ENCODE measurements around the gene ADORA1.

DNA sequence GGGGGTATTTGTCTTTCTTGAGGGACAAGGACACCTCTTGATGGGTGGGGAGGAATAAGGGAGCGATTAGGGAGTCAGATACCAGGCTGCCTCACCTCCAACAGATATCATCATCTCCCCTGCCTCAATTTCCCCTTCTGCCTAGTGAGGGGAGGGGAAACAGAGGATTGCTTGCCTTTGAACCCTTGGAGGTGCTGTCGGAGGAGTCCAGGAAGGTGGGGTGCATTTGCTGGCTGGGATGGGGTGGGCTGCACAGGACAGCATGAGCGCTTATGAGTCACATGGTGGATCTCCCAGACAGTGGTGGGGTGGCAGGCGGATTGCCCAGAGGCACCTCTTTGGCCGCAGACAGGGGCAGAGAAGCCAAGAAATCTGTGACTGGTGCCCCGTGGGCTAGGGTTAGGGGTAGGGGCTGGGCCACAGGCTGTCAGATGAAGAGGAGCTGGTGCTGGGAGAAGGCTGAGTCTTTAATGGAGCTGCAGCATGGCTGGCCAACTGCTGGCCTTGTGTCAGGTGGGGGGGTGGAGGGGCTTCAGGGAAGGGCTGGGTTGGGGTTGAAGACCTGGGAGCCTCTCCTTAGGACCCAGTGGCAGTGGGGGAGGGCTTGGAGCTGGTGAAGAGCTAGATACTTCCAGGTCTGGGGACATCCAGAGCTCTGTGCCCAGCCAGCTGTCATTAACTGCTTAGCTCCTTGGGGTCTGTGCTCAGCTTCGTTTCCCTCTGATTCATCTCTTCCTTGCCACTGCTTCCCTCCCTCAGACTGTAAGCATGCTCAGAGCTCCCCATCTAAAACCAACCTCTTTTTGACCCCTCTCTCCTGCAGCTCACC lies 7.0 kb upstream of the ADORA1 start:
- TF ChIP-seq, protein P1, sequence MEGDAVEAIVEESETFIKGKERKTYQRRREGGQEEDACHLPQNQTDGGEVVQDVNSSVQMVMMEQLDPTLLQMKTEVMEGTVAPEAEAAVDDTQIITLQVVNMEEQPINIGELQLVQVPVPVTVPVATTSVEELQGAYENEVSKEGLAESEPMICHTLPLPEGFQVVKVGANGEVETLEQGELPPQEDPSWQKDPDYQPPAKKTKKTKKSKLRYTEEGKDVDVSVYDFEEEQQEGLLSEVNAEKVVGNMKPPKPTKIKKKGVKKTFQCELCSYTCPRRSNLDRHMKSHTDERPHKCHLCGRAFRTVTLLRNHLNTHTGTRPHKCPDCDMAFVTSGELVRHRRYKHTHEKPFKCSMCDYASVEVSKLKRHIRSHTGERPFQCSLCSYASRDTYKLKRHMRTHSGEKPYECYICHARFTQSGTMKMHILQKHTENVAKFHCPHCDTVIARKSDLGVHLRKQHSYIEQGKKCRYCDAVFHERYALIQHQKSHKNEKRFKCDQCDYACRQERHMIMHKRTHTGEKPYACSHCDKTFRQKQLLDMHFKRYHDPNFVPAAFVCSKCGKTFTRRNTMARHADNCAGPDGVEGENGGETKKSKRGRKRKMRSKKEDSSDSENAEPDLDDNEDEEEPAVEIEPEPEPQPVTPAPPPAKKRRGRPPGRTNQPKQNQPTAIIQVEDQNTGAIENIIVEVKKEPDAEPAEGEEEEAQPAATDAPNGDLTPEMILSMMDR (IDR thresholded peaks at IDR 0.05) = no peak
- no peak for TF ChIP-seq POLR2A (IDR thresholded peaks at IDR 0.05)

All from Peyer's patch (tissue), 4 donors.